Tibial nerve (tissue), 4 donors: ENCODE measurements around the gene EFHD2.

ENCODE experiments used
- EP300 ChIP-seq, 2 donors: sonication (generic); formaldehyde crosslinking; IDR thresholded peaks; one replicate each; pipeline ENCODE4 v1.6.1; 2017; ENCODE audit warnings: antibody characterized with exemption in 2 of 2, mild to moderate bottlenecking in 1 of 2
- POLR2A ChIP-seq, 2 donors: fragments of 450-650 bp; IDR thresholded peaks; one replicate each; pipeline ENCODE4 v1.6.1; 2017; ENCODE audit warnings: antibody characterized with exemption in 2 of 2, mild to moderate bottlenecking in 2 of 2, moderate library complexity in 2 of 2
- TF ChIP-seq, protein P1 (sequence below), 5 experiments: fragments of 200-600 bp in 3 of 5; fragments of 450-650 bp in 2 of 5; sonication (generic) in 3 of 5; IDR thresholded peaks; one replicate each; pipeline ENCODE4 v1.5.1; 2016 to 2019; ENCODE audit warnings: antibody characterized with exemption in 5 of 5, mild to moderate bottlenecking in 3 of 5, moderate library complexity in 2 of 5

DNA sequence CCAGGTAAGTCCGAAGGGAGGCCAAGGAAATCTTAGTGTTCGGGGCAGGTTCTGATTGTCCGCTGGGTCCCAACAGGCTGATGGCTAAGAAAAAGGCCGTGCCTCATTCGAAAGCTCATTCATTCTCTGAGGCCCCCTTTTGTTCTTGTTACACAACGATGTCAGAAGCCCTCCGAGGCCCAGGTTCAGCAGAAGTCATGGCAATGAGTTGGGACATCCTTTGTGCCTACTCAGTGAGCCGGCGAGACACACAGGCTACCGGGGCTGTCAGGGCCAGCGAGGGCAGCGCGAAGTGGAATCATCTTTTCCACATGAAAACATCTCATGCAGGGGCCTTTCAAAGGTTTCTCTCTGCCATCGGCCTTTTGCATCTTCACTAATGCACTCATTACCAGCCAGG is 49.0 kb upstream of the EFHD2 start:
- TF ChIP-seq EP300 (IDR thresholded peaks at IDR 0.05) (no peak), POLR2A (IDR thresholded peaks at IDR 0.05) (no peak)
- TF ChIP-seq, protein P1, sequence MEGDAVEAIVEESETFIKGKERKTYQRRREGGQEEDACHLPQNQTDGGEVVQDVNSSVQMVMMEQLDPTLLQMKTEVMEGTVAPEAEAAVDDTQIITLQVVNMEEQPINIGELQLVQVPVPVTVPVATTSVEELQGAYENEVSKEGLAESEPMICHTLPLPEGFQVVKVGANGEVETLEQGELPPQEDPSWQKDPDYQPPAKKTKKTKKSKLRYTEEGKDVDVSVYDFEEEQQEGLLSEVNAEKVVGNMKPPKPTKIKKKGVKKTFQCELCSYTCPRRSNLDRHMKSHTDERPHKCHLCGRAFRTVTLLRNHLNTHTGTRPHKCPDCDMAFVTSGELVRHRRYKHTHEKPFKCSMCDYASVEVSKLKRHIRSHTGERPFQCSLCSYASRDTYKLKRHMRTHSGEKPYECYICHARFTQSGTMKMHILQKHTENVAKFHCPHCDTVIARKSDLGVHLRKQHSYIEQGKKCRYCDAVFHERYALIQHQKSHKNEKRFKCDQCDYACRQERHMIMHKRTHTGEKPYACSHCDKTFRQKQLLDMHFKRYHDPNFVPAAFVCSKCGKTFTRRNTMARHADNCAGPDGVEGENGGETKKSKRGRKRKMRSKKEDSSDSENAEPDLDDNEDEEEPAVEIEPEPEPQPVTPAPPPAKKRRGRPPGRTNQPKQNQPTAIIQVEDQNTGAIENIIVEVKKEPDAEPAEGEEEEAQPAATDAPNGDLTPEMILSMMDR (IDR thresholded peaks at IDR 0.05), result no peak
